Epithelial cell of esophagus (primary cell): ENCODE results near the gene LRMDA.

Source experiments
- DNase-seq: peaks from one replicate; pipeline ENCODE4 v3.0.0; 2010; ENCODE audit warnings: low read depth
- H3K4me3 ChIP-seq: 2 replicates; pipeline ENCODE4 v1.5.1; 2011; ENCODE audit warnings: mild to moderate bottlenecking, low read length, control low read depth
- TF ChIP-seq, protein P1 (sequence below): IDR thresholded peaks from 2 replicates; pipeline ENCODE4 v1.5.1; 2011; ENCODE audit warnings: low read depth, mild to moderate bottlenecking, low read length, control low read depth, inconsistent platforms; ENCODE audit not compliant: insufficient read depth; ENCODE audit errors: missing control alignments

Gene LRMDA

DNA sequence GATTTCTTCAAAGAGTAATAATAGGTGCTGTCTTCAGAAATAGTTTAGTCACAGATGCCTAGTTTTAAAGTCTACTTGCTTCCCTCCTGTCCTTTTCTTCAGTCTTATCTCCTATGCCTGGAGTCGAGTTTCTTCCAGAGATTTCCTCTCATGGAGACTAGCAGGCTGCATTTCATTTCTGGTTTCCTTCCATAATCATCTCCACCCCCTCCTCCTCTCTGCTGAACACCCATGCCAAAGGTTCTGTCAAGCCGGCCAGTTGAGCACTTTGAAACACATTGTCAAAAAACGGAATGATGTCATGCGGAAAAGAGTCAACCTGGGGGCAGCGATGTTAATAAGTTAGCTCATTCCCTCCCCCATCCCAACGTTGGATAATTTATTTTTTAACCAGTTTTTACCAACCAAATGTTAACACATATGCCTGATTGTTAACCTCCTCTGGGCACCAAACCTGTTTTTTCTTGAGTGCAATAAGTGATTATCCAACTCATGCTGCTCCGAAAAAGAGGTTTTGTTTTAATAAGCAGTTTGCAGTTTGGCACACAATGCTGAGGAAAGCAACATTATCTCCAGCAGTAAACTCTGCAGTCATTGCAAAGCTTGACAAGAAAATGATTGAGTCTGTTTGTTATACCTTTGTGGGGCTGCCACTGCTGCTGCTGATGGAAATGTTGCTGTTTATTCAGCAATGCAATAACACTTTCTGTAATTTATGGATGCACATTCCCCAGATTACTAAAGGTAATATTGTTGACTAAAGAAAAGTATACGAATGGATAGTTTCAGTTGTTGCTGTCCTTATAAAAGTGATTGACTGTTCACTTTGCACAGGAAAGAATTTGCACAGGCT is 161.6 kb downstream of the LRMDA start:
- TF ChIP-seq, protein P1, sequence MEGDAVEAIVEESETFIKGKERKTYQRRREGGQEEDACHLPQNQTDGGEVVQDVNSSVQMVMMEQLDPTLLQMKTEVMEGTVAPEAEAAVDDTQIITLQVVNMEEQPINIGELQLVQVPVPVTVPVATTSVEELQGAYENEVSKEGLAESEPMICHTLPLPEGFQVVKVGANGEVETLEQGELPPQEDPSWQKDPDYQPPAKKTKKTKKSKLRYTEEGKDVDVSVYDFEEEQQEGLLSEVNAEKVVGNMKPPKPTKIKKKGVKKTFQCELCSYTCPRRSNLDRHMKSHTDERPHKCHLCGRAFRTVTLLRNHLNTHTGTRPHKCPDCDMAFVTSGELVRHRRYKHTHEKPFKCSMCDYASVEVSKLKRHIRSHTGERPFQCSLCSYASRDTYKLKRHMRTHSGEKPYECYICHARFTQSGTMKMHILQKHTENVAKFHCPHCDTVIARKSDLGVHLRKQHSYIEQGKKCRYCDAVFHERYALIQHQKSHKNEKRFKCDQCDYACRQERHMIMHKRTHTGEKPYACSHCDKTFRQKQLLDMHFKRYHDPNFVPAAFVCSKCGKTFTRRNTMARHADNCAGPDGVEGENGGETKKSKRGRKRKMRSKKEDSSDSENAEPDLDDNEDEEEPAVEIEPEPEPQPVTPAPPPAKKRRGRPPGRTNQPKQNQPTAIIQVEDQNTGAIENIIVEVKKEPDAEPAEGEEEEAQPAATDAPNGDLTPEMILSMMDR: no peak
- H3K4me3 ChIP-seq: no peak overlapping the region

DNA sequence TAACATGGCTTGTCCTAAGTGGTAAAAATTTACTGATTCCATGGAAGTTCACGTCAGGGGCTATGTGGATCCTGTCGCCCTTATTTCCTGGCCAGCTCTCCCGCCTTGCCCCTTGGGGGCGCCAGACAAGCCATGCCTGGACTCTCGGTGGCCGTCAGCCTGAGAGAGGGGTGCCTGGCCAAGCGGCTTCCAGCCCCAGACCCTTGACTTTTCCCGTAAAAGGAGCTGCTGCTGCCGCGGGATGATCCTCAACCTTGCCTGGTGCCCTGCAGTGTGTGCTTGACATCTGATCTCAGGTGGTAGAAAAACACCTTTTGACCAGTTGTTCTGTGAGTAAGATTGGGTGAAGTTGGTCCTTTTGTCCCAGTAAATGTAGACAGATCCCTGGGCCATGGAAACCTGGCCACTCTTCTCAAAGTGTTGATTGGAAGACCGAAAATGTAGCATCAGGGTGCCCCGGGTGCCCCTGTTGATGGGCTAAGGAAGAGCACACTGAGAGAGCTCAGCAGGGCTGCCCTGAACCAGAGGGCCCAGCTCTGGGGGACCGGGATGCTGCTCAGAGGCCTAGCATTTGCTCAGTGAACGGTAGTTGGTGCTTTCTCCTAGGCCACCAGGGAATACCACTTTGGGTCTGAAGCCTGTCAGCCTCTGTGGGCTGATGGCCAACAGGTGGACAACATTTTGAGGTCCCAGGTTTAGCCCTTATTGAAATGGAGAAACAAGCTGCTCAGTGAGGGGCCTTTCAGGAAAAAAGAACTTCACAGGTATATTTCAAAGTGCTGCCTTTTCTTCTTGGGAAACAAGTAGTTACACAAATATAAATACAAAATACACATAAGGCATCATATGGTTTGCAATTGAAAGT is 162.5 kb downstream of the LRMDA start:
- TF ChIP-seq, protein P1: no peak
- no peak overlapping the region for H3K4me3 ChIP-seq
- no peak for DNase-seq

More for the DNA sequence above, 161.6 kb downstream of the LRMDA start:
- no peak for DNase-seq

DNA sequence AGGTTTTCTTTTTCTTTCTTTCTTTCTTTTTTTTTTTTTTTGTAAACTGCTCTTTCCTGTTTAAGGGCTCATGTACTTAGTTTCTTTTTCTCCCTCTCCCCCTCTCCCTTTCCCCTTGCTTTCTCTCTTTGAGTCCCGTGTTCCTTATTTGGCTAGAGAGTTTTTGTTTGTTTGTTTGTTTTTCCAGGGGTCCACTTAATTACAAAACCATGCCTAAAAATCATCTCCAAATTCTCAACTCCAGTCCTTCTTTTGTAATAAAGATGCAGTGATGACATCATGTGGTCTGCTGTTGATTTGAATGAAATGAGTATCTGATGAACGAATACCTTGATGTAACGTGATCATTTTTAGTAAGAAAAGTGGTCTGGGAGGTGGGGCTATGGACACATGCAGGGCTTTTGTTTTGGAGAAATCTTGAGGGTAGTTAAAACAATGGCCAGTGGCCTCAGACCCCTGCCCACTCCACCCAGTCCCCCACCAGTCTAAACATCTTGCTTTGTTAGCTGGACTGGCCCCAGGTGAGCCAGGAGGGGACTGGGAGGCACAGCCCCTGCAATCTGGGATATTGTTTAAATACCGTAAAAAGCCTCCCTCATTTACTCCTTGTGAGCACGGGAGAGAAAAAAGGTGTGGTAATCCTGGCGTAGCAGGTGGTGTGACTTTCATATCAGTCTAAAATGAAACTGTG is 165.7 kb downstream of the LRMDA start:
- TF ChIP-seq, protein P1: no peak
- H3K4me3 ChIP-seq: no peak overlapping the region
- DNase-seq: no peak

DNA sequence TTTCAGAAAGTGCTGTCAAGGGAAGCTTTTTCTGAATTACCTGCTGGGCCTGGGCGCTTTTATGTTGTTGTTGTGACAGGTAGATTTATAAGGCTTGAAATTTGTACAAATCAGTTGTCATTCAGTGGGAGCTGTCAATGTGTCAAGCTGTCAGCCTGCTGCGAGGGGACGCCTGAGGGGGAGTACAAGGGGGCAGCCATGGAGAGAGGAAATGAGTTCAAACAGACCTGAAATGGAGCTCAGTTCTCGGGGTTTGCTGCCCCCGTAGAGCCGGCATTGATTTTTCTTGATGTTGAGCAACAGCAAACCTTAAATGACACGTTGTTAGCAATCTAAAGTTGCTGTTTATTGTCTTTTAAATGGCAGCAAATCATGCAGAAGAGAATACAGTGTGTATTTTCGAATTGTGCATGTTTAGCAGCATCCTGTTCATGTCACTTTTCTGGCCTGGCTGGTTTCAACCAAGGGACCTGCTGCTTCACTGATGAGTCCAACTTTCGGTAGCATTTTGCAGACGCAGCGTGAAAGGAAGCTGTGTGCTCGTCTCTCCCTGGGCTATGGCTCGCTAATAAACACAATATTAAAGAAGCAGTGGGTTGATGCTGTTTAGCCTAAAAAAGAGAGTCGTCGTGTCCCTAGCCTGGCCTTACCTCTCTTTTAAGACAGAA is 166.5 kb downstream of the LRMDA start:
- no peak for DNase-seq

DNA sequence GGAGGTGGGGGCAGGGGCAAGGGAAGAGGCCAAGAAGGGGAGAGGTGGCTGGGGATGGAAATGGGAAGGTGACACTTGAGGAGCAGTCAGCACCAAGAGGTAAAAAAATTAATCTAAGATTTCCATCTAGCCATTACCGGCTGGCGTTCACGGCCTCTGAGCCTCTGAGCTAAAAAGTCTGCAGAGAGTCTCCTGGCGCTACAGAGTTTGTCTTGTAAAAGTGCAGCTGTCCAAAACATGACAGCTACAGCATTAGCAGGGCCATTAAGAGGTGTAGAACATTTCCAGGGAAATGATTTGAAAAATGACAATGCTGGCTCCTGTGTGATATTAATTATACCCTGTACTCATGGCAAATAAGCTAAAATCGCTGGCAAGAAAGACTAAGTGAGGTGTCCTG is 167.6 kb downstream of the LRMDA start:
- TF ChIP-seq, protein P1: no peak
- no peak for DNase-seq
- H3K4me3 ChIP-seq: no peak overlapping the region

More for the DNA sequence above, 166.5 kb downstream of the LRMDA start:
- H3K4me3 ChIP-seq: no peak overlapping the region
- TF ChIP-seq, protein P1: no peak

DNA sequence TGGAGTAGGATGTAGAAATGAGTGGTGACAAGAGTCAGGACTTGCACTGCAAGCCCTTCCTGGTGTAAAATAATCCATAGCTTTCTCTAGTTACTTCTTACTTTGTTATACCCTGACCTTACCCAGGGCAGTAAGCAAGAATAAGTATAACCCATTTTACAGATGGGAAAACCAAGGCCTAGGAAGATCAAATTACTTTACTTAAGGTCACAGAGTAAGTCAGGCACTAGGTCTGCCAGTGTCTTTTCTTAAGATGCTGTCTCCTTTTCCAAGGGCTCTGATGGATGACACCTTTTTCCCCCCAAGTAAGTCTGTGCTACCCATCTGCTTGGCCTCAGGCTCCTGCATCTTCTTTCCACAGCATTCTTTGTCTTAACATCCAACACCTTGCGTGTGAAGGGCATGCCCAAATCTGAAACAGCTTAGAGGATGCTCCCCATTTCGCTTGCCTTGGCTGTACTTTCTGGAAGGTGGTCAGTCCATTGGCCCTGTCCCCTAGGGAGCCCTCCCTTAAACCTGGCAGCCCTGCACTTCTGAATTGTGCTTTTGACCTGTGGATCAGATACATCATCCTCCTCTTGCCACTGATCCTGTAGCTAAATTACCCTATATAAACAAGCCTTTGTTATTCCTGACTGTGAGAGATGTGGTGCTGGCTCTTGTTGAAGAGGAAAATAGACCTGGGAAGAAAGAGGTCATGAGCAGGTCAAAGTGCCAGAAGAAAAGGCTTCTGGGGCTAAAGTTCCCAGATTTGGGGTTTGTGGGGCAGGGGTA is 168.6 kb downstream of the LRMDA start:
- no peak for DNase-seq
- H3K4me3 ChIP-seq: no peak overlapping the region

More for the DNA sequence above, 168.6 kb downstream of the LRMDA start:
- TF ChIP-seq, protein P1: no peak
